IMR-90 (cell line): ENCODE measurements around the gene AIRE. TPM values are rescaled to one million over a fixed set of nuclear protein-coding genes. Genes with fewer than 3 reads are reported as not detected.

Source experiments
- ATAC-seq: fragments of 200-7000 bp; cut with Tn5 transposase; 2 replicates; pipeline ENCODE4 v1.9.1; 2020; ENCODE audit warnings: low read depth, mild to moderate bottlenecking, moderate library complexity
- BruUV-seq: library from RNA; stranded (reverse); fragments of 400-500 nt; replicated peaks from 2 replicates; lab custom pipeline; 2021; lab: Mats Ljungman, UMichigan
- CTCF ChIA-PET: fragments of 300-600 bp; formaldehyde crosslinking; extraction: SDS; loops from one replicate; lab custom pipeline; 2021; ENCODE audit warnings: antibody characterized with exemption; lab: Yijun Ruan, JAX
- POLR2A ChIA-PET: fragments of 300-600 bp; sonication (Branson Sonifier 250); formaldehyde crosslinking; loops from one replicate; lab custom pipeline; 2022; ENCODE audit warnings: antibody characterized with exemption; ENCODE audit not compliant: unreplicated experiment; lab: Charles Lee
- DNase-seq: peaks from one replicate; pipeline ENCODE4 v3.0.0; 2013
- H2AFZ ChIP-seq: replicated peaks from 2 replicates; pipeline ENCODE3; 2013; ENCODE audit warnings: low read length, mild to moderate bottlenecking; ENCODE audit not compliant: poor library complexity
- H2AK5ac ChIP-seq: 2 replicates; pipeline ENCODE4 v1.6.1; 2013; ENCODE audit warnings: low read depth, low read length, inconsistent platforms
- H2AK9ac ChIP-seq: replicated peaks from 2 replicates; pipeline ENCODE3; 2013; ENCODE audit warnings: mild to moderate bottlenecking, low read depth, low read length, moderate library complexity; ENCODE audit not compliant: poor library complexity
- H2BK120ac ChIP-seq: 2 replicates; pipeline ENCODE4 v1.6.1; 2013; ENCODE audit warnings: low read depth, low read length, inconsistent platforms
- H2BK15ac ChIP-seq: 3 replicates; pipeline ENCODE4 v1.6.1; 2013; ENCODE audit warnings: low read depth, low read length, inconsistent platforms
- H2BK20ac ChIP-seq: 2 replicates; pipeline ENCODE4 v1.6.1; 2013; ENCODE audit warnings: low read depth, mild to moderate bottlenecking, inconsistent platforms, low read length, moderate library complexity
- H2BK5ac ChIP-seq: 2 replicates; pipeline ENCODE4 v1.6.1; 2013; ENCODE audit warnings: mild to moderate bottlenecking, low read depth, low read length, inconsistent platforms; ENCODE audit not compliant: poor library complexity, severe bottlenecking
- H3K14ac ChIP-seq: replicated peaks from 2 replicates; pipeline ENCODE4 v1.6.1; 2013; ENCODE audit warnings: low read depth, low read length, inconsistent platforms
- H3K18ac ChIP-seq: 2 replicates; pipeline ENCODE4 v1.6.1; 2013; ENCODE audit warnings: low read depth, low read length, control low read depth
- H3K23ac ChIP-seq: 2 replicates; pipeline ENCODE4 v1.6.1; 2013; ENCODE audit warnings: low read depth, low read length, inconsistent platforms
- H3K27ac ChIP-seq: 2 replicates; pipeline ENCODE4 v1.5.1; 2013; ENCODE audit warnings: mild to moderate bottlenecking, control low read depth, low read length; ENCODE audit not compliant: insufficient read depth
- H3K27me3 ChIP-seq: 2 replicates; pipeline ENCODE4 v1.6.1; 2013; ENCODE audit warnings: low read length; ENCODE audit not compliant: control insufficient read depth, insufficient read depth
- H3K36me3 ChIP-seq: 2 replicates; pipeline ENCODE4 v1.6.1; 2013; ENCODE audit warnings: low read length, mixed read lengths; ENCODE audit not compliant: control insufficient read depth, insufficient read depth
- H3K4ac ChIP-seq: 2 replicates; pipeline ENCODE4 v1.6.1; 2013; ENCODE audit warnings: low read depth, low read length, inconsistent platforms
- H3K4me1 ChIP-seq: 2 replicates; pipeline ENCODE4 v1.6.1; 2013; ENCODE audit warnings: low read length, mixed read lengths; ENCODE audit not compliant: control insufficient read depth, insufficient read depth
- H3K4me2 ChIP-seq: 2 replicates; pipeline ENCODE4 v1.6.1; 2013; ENCODE audit warnings: low read depth, mild to moderate bottlenecking, control low read depth, low read length, moderate library complexity
- H3K4me3 ChIP-seq: 2 replicates; pipeline ENCODE4 v1.5.1; 2013; ENCODE audit warnings: low read depth, mild to moderate bottlenecking, control low read depth, low read length, moderate library complexity; ENCODE audit not compliant: insufficient read depth
- H3K56ac ChIP-seq: 2 replicates; pipeline ENCODE4 v1.6.1; 2013; ENCODE audit warnings: low read length, inconsistent platforms; ENCODE audit not compliant: insufficient read depth; ENCODE audit errors: extremely low read depth
- H3K79me1 ChIP-seq, 2 experiments: 2 replicates each; pipeline ENCODE4 v1.6.1; 2013; ENCODE audit warnings: low read length in 2 of 2, inconsistent platforms in 1 of 2, low read depth in 1 of 2
- H3K9ac ChIP-seq: 2 replicates; pipeline ENCODE4 v1.6.1; 2013; ENCODE audit warnings: low read depth, low read length, control low read depth
- H3K9me1 ChIP-seq: 2 replicates; pipeline ENCODE4 v1.6.1; 2013; ENCODE audit warnings: low read length, inconsistent platforms; ENCODE audit not compliant: insufficient read depth
- H3K9me3 ChIP-seq: 2 replicates; pipeline ENCODE4 v1.6.1; 2013; ENCODE audit warnings: low read length; ENCODE audit not compliant: control insufficient read depth, insufficient read depth
- H4K20me1 ChIP-seq: 2 replicates; pipeline ENCODE4 v1.6.1; 2013; ENCODE audit warnings: low read length, inconsistent platforms; ENCODE audit not compliant: insufficient read depth
- H4K5ac ChIP-seq: 2 replicates; pipeline ENCODE4 v1.6.1; 2013; ENCODE audit warnings: mild to moderate bottlenecking, low read depth, low read length, control low read depth
- H4K8ac ChIP-seq, 2 experiments: 2 replicates each; pipeline ENCODE4 v1.6.1; 2013; ENCODE audit warnings: low read depth in 2 of 2, low read length in 2 of 2, control low read depth in 1 of 2, inconsistent platforms in 1 of 2
- H4K91ac ChIP-seq: 2 replicates; pipeline ENCODE4 v1.6.1; 2013; ENCODE audit warnings: low read depth, low read length, inconsistent platforms; ENCODE audit not compliant: insufficient read depth
- BHLHE40 ChIP-seq: fragments of 150-350 bp; IDR thresholded peaks from 2 replicates; pipeline ENCODE4 v1.6.1; 2016; ENCODE audit warnings: mild to moderate bottlenecking, low read depth, low read length
- MXI1 ChIP-seq: IDR thresholded peaks from 2 replicates; pipeline ENCODE4 v1.6.1; 2012; ENCODE audit warnings: low read depth, mild to moderate bottlenecking, low read length, moderate library complexity, borderline replicate concordance
- RAD21 ChIP-seq: IDR thresholded peaks from 2 replicates; pipeline ENCODE4 v1.6.1; 2012; ENCODE audit warnings: low read length, improper control_type of control experiment
- RCOR1 ChIP-seq: IDR thresholded peaks from 2 replicates; pipeline ENCODE4 v1.6.1; 2012; ENCODE audit warnings: mild to moderate bottlenecking, low read length, improper control_type of control experiment; ENCODE audit not compliant: insufficient replicate concordance
- WGBS, 2 experiments: methylation state at CpG; one replicate each; pipeline versions ENCODE4 v1.1.5 to v1.1.7; 2013; ENCODE audit warnings: missing lambda C conversion rate in 2 of 2; ENCODE audit not compliant: insufficient read length in 1 of 2; ENCODE audit errors: extremely low coverage in 2 of 2; 5-methylcytosine and 5-hydroxymethylcytosine counted together
- dilution Hi-C: fragments of 300-500 bp; cut with HindIII; formaldehyde crosslinking; loops from one replicate; pipeline ENCODE4 v1.14.3; 2018; ENCODE audit warnings: low sequenced_read_pairs; ENCODE audit not compliant: unreplicated experiment
- in situ Hi-C: fragments of 300-500 bp; cut with MboI; formaldehyde crosslinking; loops from 3 replicates; pipeline ENCODE4 v1.14.3; 2019; ENCODE audit warnings: low sequenced_read_pairs, inconsistent platforms, mixed read lengths
- intact Hi-C: fragments of 100-400 bp; cut with micrococcal nuclease; formaldehyde crosslinking; loops from 2 replicates; pipeline ENCODE4 v1.10.0; 2022
- polyA plus RNA-seq, 3 experiments: library from polyadenylated mRNA; depleted of rRNA; stranded (reverse); fragments of >200 nt; gene quantifications; 2 replicates each; pipeline ENCODE4 v1.2.3, GENCODE V29; 2012; ENCODE audit warnings: low replicate concordance in 1 of 3
- total RNA-seq: library from RNA; depleted of rRNA; stranded (reverse); fragments of >200 nt; gene quantifications from 2 replicates; pipeline ENCODE4 v1.2.3, GENCODE V29; 2012

AIRE gene
- total and polyA plus RNA-seq, 2 of the 4 experiments (the other 2 are of a cell fraction) = 0.05 TPM; not detected in 1

GRCh38 chr21:44324854-44325107, 39.1 kb downstream of the AIRE start:
- in situ Hi-C loops = no loop called here
- H3K4me1 ChIP-seq = no peaks in the 10 kb centered on the region
- CTCF ChIA-PET = no interaction called here

More at GRCh38 chr21:44324854-44325107, 39.1 kb downstream of the AIRE start:
- Histone ChIP-seq H4K5ac (no peak overlapping the region), H4K91ac (no peak overlapping the region), H3K4ac (no peak overlapping the region), H2BK5ac (no peak overlapping the region), H4K20me1 (peaks cover 11% of the 10 kb centered on the region), H2BK20ac (no peak overlapping the region), H3K4me3 (no peak overlapping the region), H3K9me1 (no peaks in the 10 kb centered on the region), H3K9ac (no peak overlapping the region), H2AK9ac (no peak overlapping the region), H2AK5ac (no peak overlapping the region), H3K36me3 (peaks cover 56% of the 10 kb centered on the region), H2AFZ (no peak overlapping the region), H3K23ac (no peak overlapping the region), H3K27me3 (no peaks in the 10 kb centered on the region), H2BK15ac (no peak overlapping the region), H3K79me1 (no peaks in the 10 kb centered on the region), H4K8ac (no peak overlapping the region), H3K56ac (no peak overlapping the region), H3K14ac (no peak overlapping the region), H3K18ac (no peak overlapping the region), H2BK120ac (no peak overlapping the region), H3K27ac (no peak overlapping the region), H3K4me2 (no peak overlapping the region), H3K9me3 (no peaks in the 10 kb centered on the region)
- TF ChIP-seq RAD21 = no peak
- TF ChIP-seq MXI1 = no peak
- no peak for TF ChIP-seq RCOR1
- no peak for TF ChIP-seq BHLHE40
- DNase-seq = no peak
- WGBS, 2 experiments = 88% methylated on average over 3 of the region's 11 CpGs; no CpG with 5 or more reads in 1 of the 2 experiments
- intact Hi-C loops = no loop called here
- dilution Hi-C loops = no loop called here
- no peak for ATAC-seq
- POLR2A ChIA-PET = no interaction called here
- BruUV-seq = no TSS peak
